ENCODE measurements around the gene GNA12.

DNA sequence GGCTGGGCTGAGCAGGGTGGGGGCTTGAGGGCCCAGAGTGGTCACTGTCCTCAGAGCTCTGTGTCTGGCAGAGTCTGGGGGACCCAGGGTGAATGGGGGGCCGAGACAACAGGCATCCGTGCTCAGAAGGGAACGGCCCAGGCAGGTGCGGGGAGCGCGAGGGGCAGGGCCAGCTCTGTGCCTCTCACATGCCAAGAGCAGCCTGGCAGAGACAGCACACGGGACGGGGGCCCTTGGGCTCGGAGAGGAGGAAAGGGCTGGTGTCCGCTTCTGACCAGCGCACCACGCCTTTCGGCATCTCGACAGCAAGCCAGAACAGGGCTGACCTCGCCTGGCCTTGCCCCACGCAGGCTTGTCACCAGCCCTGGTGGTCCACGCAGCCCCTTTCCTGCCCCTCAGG, 142.7 kb downstream of the GNA12 start:
- TF ChIP-seq, protein P1, sequence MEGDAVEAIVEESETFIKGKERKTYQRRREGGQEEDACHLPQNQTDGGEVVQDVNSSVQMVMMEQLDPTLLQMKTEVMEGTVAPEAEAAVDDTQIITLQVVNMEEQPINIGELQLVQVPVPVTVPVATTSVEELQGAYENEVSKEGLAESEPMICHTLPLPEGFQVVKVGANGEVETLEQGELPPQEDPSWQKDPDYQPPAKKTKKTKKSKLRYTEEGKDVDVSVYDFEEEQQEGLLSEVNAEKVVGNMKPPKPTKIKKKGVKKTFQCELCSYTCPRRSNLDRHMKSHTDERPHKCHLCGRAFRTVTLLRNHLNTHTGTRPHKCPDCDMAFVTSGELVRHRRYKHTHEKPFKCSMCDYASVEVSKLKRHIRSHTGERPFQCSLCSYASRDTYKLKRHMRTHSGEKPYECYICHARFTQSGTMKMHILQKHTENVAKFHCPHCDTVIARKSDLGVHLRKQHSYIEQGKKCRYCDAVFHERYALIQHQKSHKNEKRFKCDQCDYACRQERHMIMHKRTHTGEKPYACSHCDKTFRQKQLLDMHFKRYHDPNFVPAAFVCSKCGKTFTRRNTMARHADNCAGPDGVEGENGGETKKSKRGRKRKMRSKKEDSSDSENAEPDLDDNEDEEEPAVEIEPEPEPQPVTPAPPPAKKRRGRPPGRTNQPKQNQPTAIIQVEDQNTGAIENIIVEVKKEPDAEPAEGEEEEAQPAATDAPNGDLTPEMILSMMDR (optimal IDR thresholded peaks at IDR 0.05 in 1 of 3, IDR thresholded peaks at IDR 0.05 in 1 of 3, conservative IDR thresholded peaks at IDR 0.05 in 1 of 3; ENCODE audit: extremely low read depth in 1 of 3, insufficient read depth in 2 of 3, low read length in 3 of 3), result no peak
- TF ChIP-seq EZH2 (IDR thresholded peaks at IDR 0.05; ENCODE audit: low read length), result no peak

Data from keratinocyte (primary cell).